Transverse colon (tissue), 4 donors: ENCODE results near the gene COL13A1.

Source experiments
- CTCF ChIP-seq, 5 experiments: fragments of 200-600 bp in 3 of 5; fragments of 450-650 bp in 2 of 5; sonication (generic) in 3 of 5; IDR thresholded peaks; 1 replicate in 2 of 5; 2 replicates in 3 of 5; pipeline ENCODE4 v1.5.1; 2016 to 2017; ENCODE audit warnings: antibody characterized with exemption in 5 of 5, inconsistent platforms in 3 of 5, mild to moderate bottlenecking in 2 of 5, moderate library complexity in 1 of 5
- EP300 ChIP-seq: sonication (generic); formaldehyde crosslinking; IDR thresholded peaks from one replicate; pipeline ENCODE4 v1.6.1; 2017; ENCODE audit warnings: antibody characterized with exemption, low read depth
- POLR2AphosphoS5 ChIP-seq, 3 donors: sonication (generic); formaldehyde crosslinking; IDR thresholded peaks; one replicate each; pipeline ENCODE4 v1.6.1; 2016; ENCODE audit warnings: antibody characterized with exemption in 3 of 3

- TF ChIP-seq POLR2AphosphoS5 (IDR thresholded peaks at IDR 0.05), result no peak
- no peak for TF ChIP-seq CTCF (IDR thresholded peaks at IDR 0.05)
- TF ChIP-seq EP300, result no peak
These were observed 33.9 kb upstream of the COL13A1 start for GRCh38 chr10:69767793-69768192.
